ENCODE measurements around the gene MRPL34.

MRPL34 gene

GRCh38 chr19:17337675-17338432 is 32.2 kb downstream of the MRPL34 start:
- TF ChIP-seq SIN3A (IDR thresholded peaks at IDR 0.05; ENCODE audit: borderline replicate concordance, insufficient read depth, low read length), result no peak
- TF ChIP-seq FOXP2 (optimal IDR thresholded peaks at IDR 0.05; ENCODE audit: borderline replicate concordance, extremely low read depth, extremely low read length, insufficient read depth), result no peak
- no peak for TF ChIP-seq TAF1 (IDR thresholded peaks at IDR 0.05; ENCODE audit: borderline replicate concordance, insufficient read depth, low read length)
- no peak for TF ChIP-seq POLR2AphosphoS5 (IDR thresholded peaks at IDR 0.05; ENCODE audit: low read depth, low read length)
- TF ChIP-seq REST (IDR thresholded peaks at IDR 0.05; ENCODE audit: insufficient read depth in 1 of 2, low read depth in 2 of 2, low read length in 2 of 2), result no peak

- TF ChIP-seq REST (IDR thresholded peaks at IDR 0.05; ENCODE audit: insufficient read depth in 1 of 2, low read depth in 2 of 2, low read length in 2 of 2) (no peak), SIN3A (IDR thresholded peaks at IDR 0.05; ENCODE audit: borderline replicate concordance, insufficient read depth, low read length) (no peak), FOXP2 (optimal IDR thresholded peaks at IDR 0.05; ENCODE audit: borderline replicate concordance, extremely low read depth, extremely low read length, insufficient read depth) (no peak), TAF1 (IDR thresholded peaks at IDR 0.05; ENCODE audit: borderline replicate concordance, insufficient read depth, low read length) (no peak), POLR2AphosphoS5 (IDR thresholded peaks at IDR 0.05; ENCODE audit: low read depth, low read length) (no peak)
Observed at GRCh38 chr19:17338433-17339078, 32.9 kb downstream of the MRPL34 start.

- TF ChIP-seq TAF1 (IDR thresholded peaks at IDR 0.05; ENCODE audit: borderline replicate concordance, insufficient read depth, low read length) (no peak), FOXP2 (optimal IDR thresholded peaks at IDR 0.05; ENCODE audit: borderline replicate concordance, extremely low read depth, extremely low read length, insufficient read depth) (no peak), SIN3A (IDR thresholded peaks at IDR 0.05; ENCODE audit: borderline replicate concordance, insufficient read depth, low read length) (no peak)
Observed at GRCh38 chr19:17339088-17339741, 33.5 kb downstream of the MRPL34 start.

- TF ChIP-seq TAF1 (IDR thresholded peaks at IDR 0.05; ENCODE audit: borderline replicate concordance, insufficient read depth, low read length), result no peak
Observed at GRCh38 chr19:17340302-17340870, 34.7 kb downstream of the MRPL34 start.

- TF ChIP-seq REST (IDR thresholded peaks at IDR 0.05; ENCODE audit: insufficient read depth in 1 of 2, low read depth in 2 of 2, low read length in 2 of 2), result no peak
- TF ChIP-seq FOXP2 (optimal IDR thresholded peaks at IDR 0.05; ENCODE audit: borderline replicate concordance, extremely low read depth, extremely low read length, insufficient read depth), result peak; percentile 16
Observed at GRCh38 chr19:17340871-17341357, 35.2 kb downstream of the MRPL34 start.

Measured in PFSK-1 (cell line).